ENCODE measurements around the gene PSMC1. TPM values are rescaled to one million over a fixed set of nuclear protein-coding genes. Genes with fewer than 3 reads are reported as not detected.

PSMC1 gene
- total and polyA plus RNA-seq, 2 experiments from 2014 or later: 132 to 179 TPM

GRCh38 chr14:90317286-90317685 is 60.9 kb downstream of the PSMC1 start:
- 95 to 97% methylated on average over 2 of the region's 2 CpGs for WGBS, 2 experiments (ENCODE audit: low coverage in 1 of 2, low lambda C conversion rate in 2 of 2, missing lambda C conversion rate in 2 of 2)
- no peak for TF ChIP-seq EZH2phosphoT487 (IDR thresholded peaks at IDR 0.05; ENCODE audit: insufficient read depth, low read depth)
- no peak for TF ChIP-seq EZH2 (IDR thresholded peaks at IDR 0.05; ENCODE audit: insufficient read depth, poor library complexity, severe bottlenecking)
- no peak overlapping the region for H3K27ac ChIP-seq

DNA sequence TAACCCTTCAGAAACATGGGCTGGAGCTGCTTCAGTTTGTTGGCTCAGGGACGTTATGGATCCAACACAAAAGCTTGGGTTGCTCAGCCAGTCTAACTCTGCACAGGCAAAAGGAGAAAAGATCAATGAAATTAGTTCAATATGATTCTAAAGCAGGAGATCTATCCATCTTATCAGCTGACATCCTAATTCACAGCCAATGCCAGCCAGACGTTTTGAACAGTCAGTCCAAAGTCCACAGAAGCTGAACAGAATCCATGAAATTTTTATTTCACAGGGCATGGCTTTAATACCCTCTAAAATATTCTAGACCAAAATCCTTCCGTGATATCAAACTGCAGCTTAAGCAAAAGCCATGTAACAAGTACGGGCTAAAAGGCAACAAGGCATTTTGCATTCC is 61.7 kb downstream of the PSMC1 start:
- Histone ChIP-seq H3K27ac (no peak overlapping the region), H3K9me2 (ENCODE audit: insufficient read depth) (no peaks in the 10 kb centered on the region), H3K9ac (no peak overlapping the region), H2AFZ (no peak overlapping the region), H3K27me3 (replicated peaks; ENCODE audit: insufficient read depth) (no peaks in the 10 kb centered on the region), H3K79me2 (ENCODE audit: insufficient read depth) (peaks cover 36% of the 10 kb centered on the region), H3F3A (ENCODE audit: insufficient read depth) (no peaks in the 10 kb centered on the region), H3K9me3 (ENCODE audit: low read depth) (no peaks in the 10 kb centered on the region), H3K4me2 (ENCODE audit: unreplicated experiment) (no peak overlapping the region), H3K4me3 (no peak overlapping the region), H4K20me1 (ENCODE audit: insufficient read depth) (no peaks in the 10 kb centered on the region), H3K36me3 (ENCODE audit: low read depth) (0 out of 2 replicates have a peak, but pooled peaks cover 11% of the 10 kb centered on the region), H3K4me1 (ENCODE audit: insufficient read depth) (peaks cover 8% of the 10 kb centered on the region; the same call in 1 of the 2 replicates)
- in situ Hi-C loops (cut with MboI): no loop called here
- DNase-seq: no peak
- WGBS, 2 experiments (ENCODE audit: low coverage in 1 of 2, low lambda C conversion rate in 2 of 2, missing lambda C conversion rate in 2 of 2): 59 to 66% methylated on average over 4 of the region's 4 CpGs
- TF ChIP-seq EZH2 (IDR thresholded peaks at IDR 0.05; ENCODE audit: insufficient read depth, poor library complexity, severe bottlenecking) (no peak), EZH2phosphoT487 (IDR thresholded peaks at IDR 0.05; ENCODE audit: insufficient read depth, low read depth) (no peak)

More at GRCh38 chr14:90317286-90317685, 60.9 kb downstream of the PSMC1 start:
- H4K20me1 ChIP-seq (ENCODE audit: insufficient read depth): no peaks in the 10 kb centered on the region
- DNase-seq: no peak
- H3K27me3 ChIP-seq (replicated peaks; ENCODE audit: insufficient read depth): no peaks in the 10 kb centered on the region
- peaks cover 8% of the 10 kb centered on the region; the same call in 1 of the 2 replicates for H3K4me1 ChIP-seq (ENCODE audit: insufficient read depth)
- H3F3A ChIP-seq (ENCODE audit: insufficient read depth): no peaks in the 10 kb centered on the region
- no peak overlapping the region for H3K4me2 ChIP-seq (ENCODE audit: unreplicated experiment)
- H3K9me3 ChIP-seq (ENCODE audit: low read depth): no peaks in the 10 kb centered on the region
- no peak overlapping the region for H2AFZ ChIP-seq
- peaks cover 28% of the 10 kb centered on the region for H3K79me2 ChIP-seq (ENCODE audit: insufficient read depth)
- H3K4me3 ChIP-seq: no peak overlapping the region
- H3K9ac ChIP-seq: no peak overlapping the region
- no peaks in the 10 kb centered on the region for H3K9me2 ChIP-seq (ENCODE audit: insufficient read depth)
- H3K36me3 ChIP-seq (ENCODE audit: low read depth): peaks cover 14% of the 10 kb centered on the region; the same call in 1 of the 2 replicates
- in situ Hi-C loops (cut with MboI): no loop called here

DNA sequence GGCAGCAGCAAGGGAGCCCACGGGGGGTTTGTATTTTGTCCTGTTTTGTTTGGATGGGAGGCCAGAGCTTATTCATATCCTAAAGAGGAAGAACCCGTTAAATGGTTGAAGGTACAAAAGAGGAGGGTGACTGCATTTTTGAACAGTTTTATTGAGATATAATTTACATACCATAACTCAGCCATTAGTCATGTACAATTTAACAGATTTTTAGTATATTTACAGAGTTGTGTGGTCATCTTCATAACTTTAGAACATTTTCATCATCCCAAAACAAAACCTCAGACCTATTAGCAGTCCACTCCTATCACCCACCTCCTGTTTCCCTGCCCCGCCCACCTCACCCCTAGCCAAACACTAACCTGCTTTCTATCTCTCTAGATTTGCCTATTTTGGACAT is 62.8 kb downstream of the PSMC1 start:
- 0 out of 2 replicates have a peak, but pooled peaks cover 11% of the 10 kb centered on the region for H3K36me3 ChIP-seq (ENCODE audit: low read depth)
- WGBS, 2 experiments (ENCODE audit: low coverage in 1 of 2, low lambda C conversion rate in 2 of 2, missing lambda C conversion rate in 2 of 2): 75 to 78% methylated on average over 3 of the region's 3 CpGs
- H3K9me3 ChIP-seq (ENCODE audit: low read depth): no peaks in the 10 kb centered on the region
- H3K27ac ChIP-seq: no peak overlapping the region
- H3F3A ChIP-seq (ENCODE audit: insufficient read depth): peaks cover 3% of the 10 kb centered on the region; the same call in 1 of the 2 replicates
- in situ Hi-C loops (cut with MboI): no loop called here
- H3K4me3 ChIP-seq: no peak overlapping the region
- H3K4me2 ChIP-seq (ENCODE audit: unreplicated experiment): no peak overlapping the region
- no peaks in the 10 kb centered on the region for H4K20me1 ChIP-seq (ENCODE audit: insufficient read depth)
- no peak overlapping the region for H2AFZ ChIP-seq
- TF ChIP-seq EZH2 (IDR thresholded peaks at IDR 0.05; ENCODE audit: insufficient read depth, poor library complexity, severe bottlenecking) (no peak), EZH2phosphoT487 (IDR thresholded peaks at IDR 0.05; ENCODE audit: insufficient read depth, low read depth) (no peak)
- peaks cover 8% of the 10 kb centered on the region; the same call in 1 of the 2 replicates for H3K4me1 ChIP-seq (ENCODE audit: insufficient read depth)
- H3K27me3 ChIP-seq (replicated peaks; ENCODE audit: insufficient read depth): no peaks in the 10 kb centered on the region
- no peaks in the 10 kb centered on the region for H3K9me2 ChIP-seq (ENCODE audit: insufficient read depth)
- peaks cover 47% of the 10 kb centered on the region for H3K79me2 ChIP-seq (ENCODE audit: insufficient read depth)
- peak; percentile 18 for DNase-seq
- no peak overlapping the region for H3K9ac ChIP-seq

- DNase-seq: no peak
- Histone ChIP-seq H3K4me3 (no peak overlapping the region), H3F3A (ENCODE audit: insufficient read depth) (peaks cover 3% of the 10 kb centered on the region; the same call in 1 of the 2 replicates), H2AFZ (no peak overlapping the region), H3K9ac (no peak overlapping the region), H4K20me1 (ENCODE audit: insufficient read depth) (no peaks in the 10 kb centered on the region), H3K27ac (no peak overlapping the region), H3K36me3 (ENCODE audit: low read depth) (0 out of 2 replicates have a peak, but pooled peaks cover 11% of the 10 kb centered on the region), H3K79me2 (ENCODE audit: insufficient read depth) (peaks cover 54% of the 10 kb centered on the region), H3K9me3 (ENCODE audit: low read depth) (no peaks in the 10 kb centered on the region), H3K4me1 (ENCODE audit: insufficient read depth) (peaks cover 8% of the 10 kb centered on the region; the same call in 1 of the 2 replicates), H3K9me2 (ENCODE audit: insufficient read depth) (no peaks in the 10 kb centered on the region), H3K27me3 (replicated peaks; ENCODE audit: insufficient read depth) (no peaks in the 10 kb centered on the region), H3K4me2 (ENCODE audit: unreplicated experiment) (no peak overlapping the region)
- 90 to 91% methylated on average over 6 of the region's 6 CpGs for WGBS, 2 experiments (ENCODE audit: low coverage in 1 of 2, low lambda C conversion rate in 2 of 2, missing lambda C conversion rate in 2 of 2)
- TF ChIP-seq EZH2 (IDR thresholded peaks at IDR 0.05; ENCODE audit: insufficient read depth, poor library complexity, severe bottlenecking) (no peak), EZH2phosphoT487 (IDR thresholded peaks at IDR 0.05; ENCODE audit: insufficient read depth, low read depth) (no peak)
- in situ Hi-C loops (cut with MboI): no loop called here
These were observed 63.5 kb downstream of the PSMC1 start for GRCh38 chr14:90319634-90320541.

All from GM23248 (cell line).